A673 (cell line): ENCODE measurements around the gene ATRN. TPM values are rescaled to one million over a fixed set of nuclear protein-coding genes. Genes with fewer than 3 reads are reported as not detected.

Experiments
- BruUV-seq: library from RNA; stranded (reverse); fragments of 400-500 nt; replicated peaks from 2 replicates; lab custom pipeline; 2021; lab: Mats Ljungman, UMichigan
- CTCF ChIA-PET: fragments of 300-600 bp; sonication (Branson Sonifier 250); formaldehyde crosslinking; loops from one replicate; lab custom pipeline; 2022; ENCODE audit warnings: antibody characterized with exemption; lab: Charles Lee
- POLR2A ChIA-PET: fragments of 300-600 bp; sonication (Branson Sonifier 250); formaldehyde crosslinking; loops from one replicate; lab custom pipeline; 2022; ENCODE audit warnings: antibody characterized with exemption; ENCODE audit not compliant: low non-redundant PET; lab: Charles Lee
- DNase-seq: peaks from one replicate; pipeline ENCODE4 v3.0.0-alpha.2; 2015; ENCODE audit warnings: low spot score
- H3K27ac ChIP-seq: fragments of 200-600 bp; sonication (generic); 2 replicates; pipeline ENCODE4 v1.5.1; 2016; ENCODE audit warnings: mixed run types, low read depth, mild to moderate bottlenecking, mixed read lengths, antibody characterized with exemption, low read length; ENCODE audit not compliant: poor library complexity, severe bottlenecking
- H3K27me3 ChIP-seq: fragments of 200-600 bp; sonication (generic); replicated peaks from 2 replicates; pipeline ENCODE4 v1.6.1; 2017; ENCODE audit warnings: mixed run types, low read depth, mild to moderate bottlenecking, mixed read lengths, antibody characterized with exemption, low read length; ENCODE audit not compliant: insufficient read depth, poor library complexity
- H3K36me3 ChIP-seq: fragments of 200-600 bp; sonication (generic); 2 replicates; pipeline ENCODE4 v1.6.1; 2016; ENCODE audit warnings: mixed run types, mild to moderate bottlenecking, mixed read lengths, antibody characterized with exemption, low read length; ENCODE audit not compliant: insufficient read depth, poor library complexity, severe bottlenecking
- H3K4me1 ChIP-seq: fragments of 200-600 bp; sonication (generic); 2 replicates; pipeline ENCODE4 v1.6.1; 2017; ENCODE audit warnings: mixed run types, mild to moderate bottlenecking, mixed read lengths, antibody characterized with exemption, low read length; ENCODE audit not compliant: insufficient read depth, poor library complexity, severe bottlenecking
- H3K4me3 ChIP-seq: fragments of 200-600 bp; sonication (generic); 2 replicates; pipeline ENCODE4 v1.5.1; 2016; ENCODE audit warnings: low read depth, mixed run types, mild to moderate bottlenecking, mixed read lengths, low read length; ENCODE audit not compliant: poor library complexity, severe bottlenecking
- H3K9me3 ChIP-seq: fragments of 200-600 bp; sonication (generic); 2 replicates; pipeline ENCODE4 v1.6.1; 2016; ENCODE audit warnings: mixed run types, low read depth, mild to moderate bottlenecking, mixed read lengths, antibody characterized with exemption, low read length; ENCODE audit not compliant: poor library complexity, severe bottlenecking
- CTCF ChIP-seq: fragments of 300-800, 200-600 bp; sonication (generic); conservative IDR thresholded peaks from 2 replicates; pipeline ENCODE4 v1.5.1; 2017; ENCODE audit warnings: low read depth, mild to moderate bottlenecking, antibody characterized with exemption, low read length, moderate library complexity, mixed read lengths
- EZH2 ChIP-seq: fragments of 200-600 bp; sonication (generic); IDR thresholded peaks from 2 replicates; pipeline ENCODE4 v1.6.1; 2017; ENCODE audit warnings: borderline replicate concordance, low read depth, mild to moderate bottlenecking, mixed read lengths, antibody characterized with exemption, low read length; ENCODE audit not compliant: poor library complexity, severe bottlenecking
- intact Hi-C: fragments of 100-400 bp; cut with micrococcal nuclease; formaldehyde crosslinking; loops from one replicate; pipeline ENCODE4 v1.10.0; 2022; ENCODE audit not compliant: unreplicated experiment
- total RNA-seq: library from RNA; stranded (reverse); gene quantifications from 2 replicates; pipeline ENCODE4 v1.2.3, GENCODE V29; 2021

ATRN gene
- total RNA-seq, 1 experiment from 2014 or later = 27.1 TPM

- Histone ChIP-seq H3K36me3 (no peaks in the 10 kb centered on the region), H3K9me3 (no peaks in the 10 kb centered on the region), H3K4me3 (no peak overlapping the region), H3K4me1 (no peaks in the 10 kb centered on the region), H3K27ac (no peak overlapping the region), H3K27me3 (no peaks in the 10 kb centered on the region)
- POLR2A ChIA-PET = no interaction called here
- no peak for DNase-seq
- no TSS peak for BruUV-seq
- CTCF ChIA-PET = no interaction called here
- intact Hi-C loops = no loop called here
- TF ChIP-seq CTCF (no peak), EZH2 (no peak)
Measured at GRCh38 chr20:3627476-3627875, 156.7 kb downstream of the ATRN start.

- TF ChIP-seq CTCF (no peak), EZH2 (no peak)
- Histone ChIP-seq H3K27me3 (no peaks in the 10 kb centered on the region), H3K9me3 (no peaks in the 10 kb centered on the region), H3K4me1 (no peaks in the 10 kb centered on the region), H3K27ac (no peak overlapping the region), H3K4me3 (no peak overlapping the region), H3K36me3 (no peaks in the 10 kb centered on the region)
- no TSS peak for BruUV-seq
- POLR2A ChIA-PET = no interaction called here
- intact Hi-C loops = no loop called here
- DNase-seq = no peak
- CTCF ChIA-PET = no interaction called here
Measured at GRCh38 chr20:3628502-3629314, 157.9 kb downstream of the ATRN start.

- no peak overlapping the region for H3K27ac ChIP-seq
- no peaks in the 10 kb centered on the region for H3K36me3 ChIP-seq
- POLR2A ChIA-PET = no interaction called here
- no peaks in the 10 kb centered on the region for H3K4me1 ChIP-seq
- CTCF ChIA-PET = no interaction called here
- DNase-seq = no peak
- intact Hi-C loops = no loop called here
- no peak overlapping the region for H3K4me3 ChIP-seq
- no TSS peak for BruUV-seq
- TF ChIP-seq CTCF = no peak
- TF ChIP-seq EZH2 = no peak
- H3K27me3 ChIP-seq = no peaks in the 10 kb centered on the region
- H3K9me3 ChIP-seq = no peaks in the 10 kb centered on the region
Measured at GRCh38 chr20:3629893-3630292, 159.1 kb downstream of the ATRN start.
